Stimulated activated CD4-positive, alpha-beta T cell treated with anti-CD3 and anti-CD28 coated beads, Interleukin-1b, Interleukin-23, amount 100 ng/mL, for 4 hours (primary cell): ENCODE results near the gene BCAT1.
"Not testable (repeated sequence)": the region's sequence is repeated elsewhere in the genome, so short reads cannot be mapped to it uniquely, and the experiment has no call there.

Source experiments
- DNase-seq, 2 donors: peaks; one replicate each; pipeline ENCODE4 v3.0.0-alpha.2; 2020; ENCODE audit warnings: low read depth in 2 of 2

BCAT1 gene

GRCh38 chr12:24853588-24853987 lies 95.3 kb downstream of the BCAT1 start:
- no peak for DNase-seq

- DNase-seq = no peak
Measured at GRCh38 chr12:24853094-24853493, 95.8 kb downstream of the BCAT1 start.

GRCh38 chr12:24852420-24852819 lies 96.5 kb downstream of the BCAT1 start:
- DNase-seq = no peak

GRCh38 chr12:24851883-24852282 lies 97.0 kb downstream of the BCAT1 start:
- not testable (repeated sequence) for DNase-seq

GRCh38 chr12:24851341-24851740 lies 97.6 kb downstream of the BCAT1 start:
- DNase-seq = no peak

GRCh38 chr12:24850496-24850895 lies 98.4 kb downstream of the BCAT1 start:
- no peak for DNase-seq

GRCh38 chr12:24848941-24849477 lies 99.9 kb downstream of the BCAT1 start:
- no peak for DNase-seq

- DNase-seq = no peak
Measured at GRCh38 chr12:24846689-24847088, 102.2 kb downstream of the BCAT1 start.

- DNase-seq = no peak
Measured at GRCh38 chr12:24845615-24846014, 103.3 kb downstream of the BCAT1 start.

- no peak for DNase-seq
Measured at GRCh38 chr12:24840046-24840800, 108.7 kb downstream of the BCAT1 start.

- DNase-seq = peak; percentile 28 to 46
Measured at GRCh38 chr12:24839268-24839791, 109.6 kb downstream of the BCAT1 start.

- DNase-seq = no peak
Measured at GRCh38 chr12:24838531-24838950, 110.4 kb downstream of the BCAT1 start.

- DNase-seq = no peak
Measured at GRCh38 chr12:24835377-24835776, 113.5 kb downstream of the BCAT1 start.

- no peak for DNase-seq
Measured at GRCh38 chr12:24833513-24833912, 115.4 kb downstream of the BCAT1 start.

- no peak for DNase-seq
Measured at GRCh38 chr12:24823808-24824515, 124.9 kb downstream of the BCAT1 start.

- DNase-seq = no peak
Measured at GRCh38 chr12:24822121-24822899, 126.6 kb downstream of the BCAT1 start.

GRCh38 chr12:24821691-24822090 lies 127.2 kb downstream of the BCAT1 start:
- DNase-seq = no peak

- DNase-seq = no peak
Measured at GRCh38 chr12:24820872-24821271, 128.0 kb downstream of the BCAT1 start.

- no peak for DNase-seq
Measured at GRCh38 chr12:24818351-24818750, 130.6 kb downstream of the BCAT1 start.

GRCh38 chr12:24815114-24815423 lies 133.8 kb downstream of the BCAT1 start:
- no peak for DNase-seq

GRCh38 chr12:24814379-24815113 lies 134.4 kb downstream of the BCAT1 start:
- no peak for DNase-seq
